ENCODE measurements around the gene FOSL2. TPM values are rescaled to one million over a fixed set of nuclear protein-coding genes. Genes with fewer than 3 reads are reported as not detected.
A peak's percentile ranks its signal among the peaks of the same experiment; 100 is the strongest.

Gene FOSL2
- total RNA-seq, 4 donors from 2014 or later: 298 to 370 (median 337) TPM

GRCh38 chr2:28447086-28447485, 54.4 kb downstream of the FOSL2 start:
- Histone ChIP-seq H3K4me3 (no peak overlapping the region), H3K9me3 (no peaks in the 10 kb centered on the region), H3K27me3 (no peaks in the 10 kb centered on the region), H3K36me3 (no peaks in the 10 kb centered on the region), H3K4me1 (peaks cover 38% of the 10 kb centered on the region), H3K27ac (no peak overlapping the region)
- peak; percentile 42 to 52 for DNase-seq (ENCODE audit: low spot score in 2 of 2)
- WGBS: 82% methylated on average over 3 of the region's 3 CpGs
- no peak for TF ChIP-seq POLR2AphosphoS5 (IDR thresholded peaks at IDR 0.05)
- TF ChIP-seq CTCF (IDR thresholded peaks at IDR 0.05): no peak

DNA sequence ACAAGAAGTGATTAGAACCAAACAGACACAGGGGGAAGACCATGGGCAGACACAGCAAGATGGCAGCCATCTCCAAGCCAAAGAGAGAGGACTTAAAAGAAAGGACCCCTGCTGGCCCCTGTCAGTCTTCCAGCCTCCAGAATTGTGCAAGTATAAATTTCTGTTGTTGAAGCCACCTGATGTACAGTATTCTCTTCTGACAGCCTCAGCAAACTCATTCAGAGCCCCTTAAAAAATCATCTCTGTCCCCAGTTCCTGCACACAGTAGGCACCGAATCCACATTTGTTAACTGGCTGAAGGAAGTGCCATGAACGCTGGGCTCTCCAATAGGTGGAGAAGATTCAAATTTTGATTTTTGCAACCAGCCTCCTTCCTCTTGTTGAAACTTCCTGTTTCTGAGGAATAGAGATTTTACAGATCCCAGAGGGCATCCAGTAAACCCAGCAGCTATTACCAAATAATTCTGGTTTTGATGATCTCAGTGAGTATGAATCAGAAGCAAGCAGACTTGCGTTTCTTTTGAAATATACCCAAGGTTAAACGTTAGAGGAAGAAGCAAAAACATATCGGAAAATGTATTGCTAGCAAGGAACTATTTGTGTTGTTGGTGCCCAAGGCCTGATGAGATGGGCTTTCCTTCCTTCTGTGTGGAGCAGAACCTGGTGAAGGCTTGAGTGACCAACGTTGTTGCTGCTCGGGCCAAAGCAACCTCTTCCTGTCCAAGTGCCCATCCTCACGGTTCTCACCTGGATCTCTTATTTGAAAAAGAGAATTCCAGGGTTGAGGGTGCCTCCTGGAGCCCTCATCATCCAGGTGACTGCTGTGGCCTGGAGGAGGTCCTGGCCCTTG, 55.5 kb downstream of the FOSL2 start:
- peak; percentile 16 to 54 for DNase-seq (ENCODE audit: low spot score in 2 of 2)
- TF ChIP-seq CTCF (IDR thresholded peaks at IDR 0.05) (no peak), POLR2A (IDR thresholded peaks at IDR 0.05) (no peak), EP300 (IDR thresholded peaks at IDR 0.05) (no peak), POLR2AphosphoS5 (IDR thresholded peaks at IDR 0.05) (no peak)
- peak overlapping the region; percentile 48 for H3K27ac ChIP-seq
- H3K4me1 ChIP-seq: peaks cover 44% of the 10 kb centered on the region
- H3K9me3 ChIP-seq: no peaks in the 10 kb centered on the region
- no peaks in the 10 kb centered on the region for H3K36me3 ChIP-seq
- 46% methylated on average over 8 of the region's 8 CpGs for WGBS
- no peak overlapping the region for H3K4me3 ChIP-seq
- H3K27me3 ChIP-seq: no peaks in the 10 kb centered on the region

DNA sequence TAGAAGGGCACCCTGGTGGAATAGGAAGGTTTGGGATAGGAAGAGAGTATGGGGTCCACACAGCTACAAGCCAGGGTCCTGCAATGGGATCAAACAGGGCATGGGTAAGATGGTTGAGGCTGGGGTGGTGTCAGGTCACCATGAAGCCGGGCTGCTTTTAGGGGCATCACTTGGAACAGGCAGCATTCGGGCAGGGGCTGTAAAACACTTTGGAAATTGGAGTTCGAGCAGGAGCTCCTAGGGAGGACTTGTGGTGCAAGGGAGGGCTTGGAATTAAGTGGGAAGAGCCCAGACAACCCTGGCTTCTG, 56.1 kb downstream of the FOSL2 start:
- peak overlapping the region; percentile 48 for H3K27ac ChIP-seq
- peaks cover 50% of the 10 kb centered on the region for H3K4me1 ChIP-seq
- H3K4me3 ChIP-seq: no peak overlapping the region
- WGBS: 89% methylated on average over 3 of the region's 3 CpGs
- no peaks in the 10 kb centered on the region for H3K27me3 ChIP-seq
- DNase-seq (ENCODE audit: low spot score in 2 of 2): peak in 1 of 2 donors; percentile 21
- no peaks in the 10 kb centered on the region for H3K36me3 ChIP-seq
- no peaks in the 10 kb centered on the region for H3K9me3 ChIP-seq
- TF ChIP-seq EP300 (IDR thresholded peaks at IDR 0.05) (no peak), POLR2AphosphoS5 (IDR thresholded peaks at IDR 0.05) (no peak), POLR2A (IDR thresholded peaks at IDR 0.05) (no peak), CTCF (IDR thresholded peaks at IDR 0.05) (no peak)

DNA sequence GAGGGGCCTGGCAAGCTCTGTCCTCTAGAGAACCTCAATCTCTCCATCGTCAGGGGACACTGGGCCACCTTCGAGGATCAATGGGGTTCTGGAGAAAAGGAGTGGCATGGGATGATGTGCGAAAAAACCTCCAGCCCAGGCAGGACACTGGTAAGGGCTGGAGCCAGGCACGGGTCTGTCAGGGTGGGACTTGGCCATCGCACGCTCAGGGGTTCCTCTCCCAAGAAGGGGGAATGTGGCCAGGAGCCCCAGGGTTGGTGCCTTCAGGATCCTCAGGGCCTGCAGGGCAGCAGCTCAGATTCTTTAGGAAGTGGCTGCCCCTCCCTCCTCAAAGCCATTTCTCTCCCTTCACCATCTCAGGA, 56.4 kb downstream of the FOSL2 start:
- H3K4me1 ChIP-seq: peaks cover 53% of the 10 kb centered on the region
- DNase-seq (ENCODE audit: low spot score in 2 of 2): peak in 1 of 2 donors; percentile 76
- no peaks in the 10 kb centered on the region for H3K9me3 ChIP-seq
- no peaks in the 10 kb centered on the region for H3K36me3 ChIP-seq
- TF ChIP-seq POLR2A (IDR thresholded peaks at IDR 0.05): no peak
- no peak for TF ChIP-seq POLR2AphosphoS5 (IDR thresholded peaks at IDR 0.05)
- no peak for TF ChIP-seq EP300 (IDR thresholded peaks at IDR 0.05)
- no peak for TF ChIP-seq CTCF (IDR thresholded peaks at IDR 0.05)
- 77% methylated on average over 6 of the region's 6 CpGs for WGBS
- H3K4me3 ChIP-seq: no peak overlapping the region
- H3K27ac ChIP-seq: peak overlapping the region; percentile 48
- H3K27me3 ChIP-seq: no peaks in the 10 kb centered on the region

GRCh38 chr2:28449488-28450395, 57.1 kb downstream of the FOSL2 start:
- no peak for TF ChIP-seq POLR2AphosphoS5 (IDR thresholded peaks at IDR 0.05)
- no peak for TF ChIP-seq CTCF (IDR thresholded peaks at IDR 0.05)
- TF ChIP-seq EP300 (IDR thresholded peaks at IDR 0.05): no peak
- no peak for TF ChIP-seq POLR2A (IDR thresholded peaks at IDR 0.05)
- H3K4me3 ChIP-seq: no peak overlapping the region
- no peaks in the 10 kb centered on the region for H3K9me3 ChIP-seq
- peaks cover 59% of the 10 kb centered on the region for H3K4me1 ChIP-seq
- H3K27me3 ChIP-seq: no peaks in the 10 kb centered on the region
- no peaks in the 10 kb centered on the region for H3K36me3 ChIP-seq
- DNase-seq (ENCODE audit: low spot score in 2 of 2): peak; percentile 52 to 74
- WGBS: 40% methylated on average over 17 of the region's 17 CpGs
- no peak overlapping the region for H3K27ac ChIP-seq
